Ascending aorta (tissue), 2 donors: ENCODE measurements around the gene FSHR. TPM values are rescaled to one million over a fixed set of nuclear protein-coding genes. Genes with fewer than 3 reads are reported as not detected.

ENCODE experiments used
- DNase-seq, 2 donors: peaks; one replicate each; pipeline ENCODE4 v3.0.0-alpha.2; 2019; ENCODE audit warnings: low spot score in 2 of 2
- H3K27ac ChIP-seq, 2 donors: fragments of 200-600 bp; sonication (generic); one replicate each; pipeline ENCODE4 v1.5.1; 2016 to 2017; ENCODE audit warnings: mild to moderate bottlenecking in 1 of 2
- H3K27me3 ChIP-seq: fragments of 200-600 bp; sonication (generic); one replicate; pipeline ENCODE4 v1.5.1; 2017
- H3K36me3 ChIP-seq, 2 donors: fragments of 200-600 bp; sonication (generic); one replicate each; pipeline ENCODE4 v1.5.1; 2016
- H3K4me1 ChIP-seq, 2 donors: fragments of 200-600 bp; sonication (generic); one replicate each; pipeline ENCODE4 v1.5.1; 2016 to 2017; ENCODE audit warnings: mild to moderate bottlenecking in 1 of 2
- H3K4me3 ChIP-seq, 2 donors: fragments of 200-600 bp; sonication (generic); one replicate each; pipeline ENCODE4 v1.5.1; 2016 to 2017; ENCODE audit warnings: mild to moderate bottlenecking in 1 of 2
- H3K9me3 ChIP-seq, 2 donors: fragments of 200-600 bp; sonication (generic); one replicate each; pipeline ENCODE4 v1.5.1; 2016
- CTCF ChIP-seq, 3 experiments: fragments of 200-600 bp in 2 of 3; fragments of 450-650 bp in 1 of 3; sonication (generic) in 2 of 3; IDR thresholded peaks; one replicate each; pipeline ENCODE4 v1.5.1; 2016 to 2019; ENCODE audit warnings: antibody characterized with exemption in 3 of 3, mild to moderate bottlenecking in 1 of 3, moderate library complexity in 1 of 3
- intact Hi-C: fragments of 100-400 bp; cut with DNase I; formaldehyde crosslinking; loops from one replicate; pipeline ENCODE4 v1.15.1; 2023
- total RNA-seq: library from RNA; depleted of rRNA; stranded (reverse); fragments of >200 nt; gene quantifications from one replicate; pipeline ENCODE4 v1.1.0, GENCODE V29; 2016

FSHR gene, protein sequence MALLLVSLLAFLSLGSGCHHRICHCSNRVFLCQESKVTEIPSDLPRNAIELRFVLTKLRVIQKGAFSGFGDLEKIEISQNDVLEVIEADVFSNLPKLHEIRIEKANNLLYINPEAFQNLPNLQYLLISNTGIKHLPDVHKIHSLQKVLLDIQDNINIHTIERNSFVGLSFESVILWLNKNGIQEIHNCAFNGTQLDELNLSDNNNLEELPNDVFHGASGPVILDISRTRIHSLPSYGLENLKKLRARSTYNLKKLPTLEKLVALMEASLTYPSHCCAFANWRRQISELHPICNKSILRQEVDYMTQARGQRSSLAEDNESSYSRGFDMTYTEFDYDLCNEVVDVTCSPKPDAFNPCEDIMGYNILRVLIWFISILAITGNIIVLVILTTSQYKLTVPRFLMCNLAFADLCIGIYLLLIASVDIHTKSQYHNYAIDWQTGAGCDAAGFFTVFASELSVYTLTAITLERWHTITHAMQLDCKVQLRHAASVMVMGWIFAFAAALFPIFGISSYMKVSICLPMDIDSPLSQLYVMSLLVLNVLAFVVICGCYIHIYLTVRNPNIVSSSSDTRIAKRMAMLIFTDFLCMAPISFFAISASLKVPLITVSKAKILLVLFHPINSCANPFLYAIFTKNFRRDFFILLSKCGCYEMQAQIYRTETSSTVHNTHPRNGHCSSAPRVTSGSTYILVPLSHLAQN
- total RNA-seq, result not detected

DNA sequence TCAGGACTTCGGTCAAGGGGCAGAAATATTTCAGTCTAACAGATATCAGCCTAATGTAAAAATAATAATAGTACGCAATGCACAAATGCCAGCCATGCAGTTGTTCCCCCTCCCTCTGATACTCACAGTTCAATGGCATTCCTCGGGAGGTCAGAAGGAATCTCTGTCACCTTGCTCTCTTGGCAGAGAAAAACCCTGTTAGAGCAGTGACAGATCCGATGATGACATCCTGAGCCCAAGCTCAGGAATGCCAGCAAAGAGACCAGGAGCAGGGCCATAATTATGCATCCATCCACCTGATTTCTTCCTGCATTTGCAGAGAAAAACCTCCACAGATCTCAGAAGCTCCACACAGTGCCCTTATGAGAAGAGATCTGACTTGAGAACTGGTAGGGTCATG lies at the start of gene FSHR:
TSS of gene FSHR (minus strand) at position 376 of the 400 bp plus-strand sequence. CDS start at position 278, 98 bp downstream.
- Histone ChIP-seq H3K4me1 (no peaks in the 10 kb centered on the region), H3K36me3 (no peaks in the 10 kb centered on the region), H3K27ac (no peak within 1 kb of the TSS), H3K27me3 (no peaks in the 10 kb centered on the region), H3K4me3 (no peak within 1 kb of the TSS), H3K9me3 (no peaks in the 10 kb centered on the region)
- no peak for DNase-seq
- no peak for TF ChIP-seq CTCF (IDR thresholded peaks at IDR 0.05)
- intact Hi-C loops, result no loop called here

DNA sequence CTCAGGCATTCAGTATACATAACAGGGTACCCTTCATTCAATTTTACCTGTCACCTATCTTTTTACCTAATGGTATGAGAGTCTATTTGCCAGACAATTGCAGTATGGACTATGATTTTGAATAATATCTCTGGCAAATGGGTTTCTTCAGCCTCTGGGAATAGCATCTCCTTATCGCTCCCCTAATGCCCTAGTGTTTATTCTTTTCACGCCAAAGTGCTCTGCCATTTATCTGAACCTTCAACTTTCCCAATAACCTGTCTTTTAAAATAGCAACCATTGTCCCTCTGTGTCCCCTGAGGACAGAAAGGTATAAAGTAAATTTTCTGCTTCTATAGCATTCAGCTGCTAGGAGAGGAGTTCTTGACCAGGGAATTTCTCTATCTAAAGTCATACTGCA lies 45.0 kb upstream of the FSHR start:
- intact Hi-C loops, result no loop called here
- DNase-seq, result no peak
- Histone ChIP-seq H3K27ac (no peak overlapping the region), H3K36me3 (no peaks in the 10 kb centered on the region), H3K4me1 (no peaks in the 10 kb centered on the region), H3K9me3 (no peaks in the 10 kb centered on the region), H3K4me3 (no peak overlapping the region), H3K27me3 (no peaks in the 10 kb centered on the region)
- TF ChIP-seq CTCF (IDR thresholded peaks at IDR 0.05), result no peak

- no peaks in the 10 kb centered on the region for H3K36me3 ChIP-seq
- H3K9me3 ChIP-seq, result no peaks in the 10 kb centered on the region
- TF ChIP-seq CTCF (IDR thresholded peaks at IDR 0.05), result no peak
- no peaks in the 10 kb centered on the region for H3K4me1 ChIP-seq
- no peak overlapping the region for H3K27ac ChIP-seq
- intact Hi-C loops, result no loop called here
- no peaks in the 10 kb centered on the region for H3K27me3 ChIP-seq
- no peak for DNase-seq
- H3K4me3 ChIP-seq, result no peak overlapping the region
These were observed 40.4 kb upstream of the FSHR start for GRCh38 chr2:49194701-49195100.

DNA sequence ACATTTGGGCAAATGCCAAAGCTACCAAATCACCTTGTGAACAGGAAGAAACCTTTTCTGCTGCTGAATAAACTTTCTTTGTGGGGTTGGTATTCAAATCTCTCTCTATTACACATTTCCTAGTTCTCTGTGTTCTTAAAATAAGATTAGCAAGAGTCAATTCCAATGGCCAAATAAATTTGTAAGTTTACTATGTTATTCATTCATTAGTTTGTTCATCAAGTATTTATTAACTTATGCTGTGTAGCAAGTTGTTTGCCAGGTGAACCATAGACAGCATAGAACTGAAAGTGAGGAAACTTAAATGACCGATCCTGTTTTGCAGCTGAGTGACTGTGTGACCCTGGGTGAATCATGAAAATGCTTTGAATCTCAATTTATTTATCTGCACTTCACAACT lies 37.7 kb upstream of the FSHR start:
- H3K4me1 ChIP-seq, result no peaks in the 10 kb centered on the region
- no peaks in the 10 kb centered on the region for H3K9me3 ChIP-seq
- H3K36me3 ChIP-seq, result no peaks in the 10 kb centered on the region
- no peaks in the 10 kb centered on the region for H3K27me3 ChIP-seq
- DNase-seq, result no peak
- no peak overlapping the region for H3K4me3 ChIP-seq
- H3K27ac ChIP-seq, result no peak overlapping the region
- intact Hi-C loops, result no loop called here
- no peak for TF ChIP-seq CTCF (IDR thresholded peaks at IDR 0.05)

GRCh38 chr2:49189512-49190225 lies 35.4 kb upstream of the FSHR start:
- Histone ChIP-seq H3K4me3 (no peak overlapping the region), H3K4me1 (no peaks in the 10 kb centered on the region), H3K27me3 (no peaks in the 10 kb centered on the region), H3K36me3 (no peaks in the 10 kb centered on the region), H3K27ac (no peak overlapping the region), H3K9me3 (no peaks in the 10 kb centered on the region)
- DNase-seq, result no peak
- TF ChIP-seq CTCF (IDR thresholded peaks at IDR 0.05), result no peak
- intact Hi-C loops, result no loop called here
